CD4-positive, alpha-beta T cell treated with Interleukin-6 for 4 hours (primary cell): ENCODE results near the gene GPATCH8.

Source experiments
- DNase-seq: peaks from one replicate; pipeline ENCODE4 v3.0.0-alpha.2; 2020; ENCODE audit warnings: mixed read lengths

Gene GPATCH8

GRCh38 chr17:44353672-44354331 is 149.4 kb downstream of the GPATCH8 start:
- DNase-seq: peak; percentile 37

GRCh38 chr17:44352828-44353671 is 150.2 kb downstream of the GPATCH8 start:
- no peak for DNase-seq

DNA sequence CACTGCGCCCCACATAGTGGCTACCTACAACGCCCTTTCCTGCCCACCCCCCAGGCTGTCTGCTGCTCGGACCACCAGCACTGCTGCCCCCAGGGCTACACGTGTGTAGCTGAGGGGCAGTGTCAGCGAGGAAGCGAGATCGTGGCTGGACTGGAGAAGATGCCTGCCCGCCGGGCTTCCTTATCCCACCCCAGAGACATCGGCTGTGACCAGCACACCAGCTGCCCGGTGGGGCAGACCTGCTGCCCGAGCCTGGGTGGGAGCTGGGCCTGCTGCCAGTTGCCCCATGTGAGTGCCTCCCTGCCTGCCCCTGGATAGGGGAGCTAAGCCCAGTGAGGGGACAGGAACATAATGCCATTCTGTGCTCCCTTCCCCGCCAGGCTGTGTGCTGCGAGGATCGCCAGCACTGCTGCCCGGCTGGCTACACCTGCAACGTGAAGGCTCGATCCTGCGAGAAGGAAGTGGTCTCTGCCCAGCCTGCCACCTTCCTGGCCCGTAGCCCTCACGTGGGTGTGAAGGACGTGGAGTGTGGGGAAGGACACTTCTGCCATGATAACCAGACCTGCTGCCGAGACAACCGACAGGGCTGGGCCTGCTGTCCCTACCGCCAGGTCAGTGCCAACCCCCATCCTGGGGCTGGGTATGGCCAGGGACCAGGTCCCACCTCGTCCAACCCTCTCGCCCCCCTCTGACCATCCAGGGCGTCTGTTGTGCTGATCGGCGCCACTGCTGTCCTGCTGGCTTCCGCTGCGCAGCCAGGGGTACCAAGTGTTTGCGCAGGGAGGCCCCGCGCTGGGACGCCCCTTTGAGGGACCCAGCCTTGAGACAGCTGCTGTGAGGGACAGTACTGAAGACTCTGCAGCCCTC is 151.0 kb downstream of the GPATCH8 start:
- no peak for DNase-seq

- DNase-seq: no peak
These were observed 151.7 kb downstream of the GPATCH8 start for GRCh38 chr17:44351464-44351863.

DNA sequence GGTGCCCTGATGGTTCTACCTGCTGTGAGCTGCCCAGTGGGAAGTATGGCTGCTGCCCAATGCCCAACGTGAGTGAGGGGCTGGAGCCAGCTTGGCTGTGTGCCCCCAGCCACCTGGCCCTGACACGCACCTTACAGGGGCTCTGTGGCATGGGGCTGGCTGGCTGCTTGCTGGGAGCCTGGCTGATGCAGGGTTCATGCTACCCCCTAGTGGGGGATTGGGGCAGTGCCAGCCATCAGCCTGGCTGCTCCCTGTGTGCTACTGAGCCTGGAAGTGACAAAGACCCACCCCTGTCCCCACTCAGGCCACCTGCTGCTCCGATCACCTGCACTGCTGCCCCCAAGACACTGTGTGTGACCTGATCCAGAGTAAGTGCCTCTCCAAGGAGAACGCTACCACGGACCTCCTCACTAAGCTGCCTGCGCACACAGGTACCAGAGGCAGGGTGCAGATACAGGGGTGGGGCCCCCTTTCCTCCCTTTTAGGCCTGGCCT is 152.4 kb downstream of the GPATCH8 start:
- peak; percentile 81 for DNase-seq

- DNase-seq: no peak
These were observed 153.6 kb downstream of the GPATCH8 start for GRCh38 chr17:44349553-44350070.

DNA sequence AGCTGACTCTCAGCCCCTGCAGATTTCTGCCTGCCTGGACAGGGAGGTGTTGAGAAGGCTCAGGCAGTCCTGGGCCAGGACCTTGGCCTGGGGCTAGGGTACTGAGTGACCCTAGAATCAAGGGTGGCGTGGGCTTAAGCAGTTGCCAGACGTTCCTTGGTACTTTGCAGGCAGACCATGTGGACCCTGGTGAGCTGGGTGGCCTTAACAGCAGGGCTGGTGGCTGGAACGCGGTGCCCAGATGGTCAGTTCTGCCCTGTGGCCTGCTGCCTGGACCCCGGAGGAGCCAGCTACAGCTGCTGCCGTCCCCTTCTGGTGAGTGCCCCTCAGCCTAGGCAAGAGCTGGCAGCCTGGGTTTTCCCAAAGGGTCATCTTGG is 154.2 kb downstream of the GPATCH8 start:
- no peak for DNase-seq

- no peak for DNase-seq
These were observed 154.8 kb downstream of the GPATCH8 start for GRCh38 chr17:44348234-44348987.
